Measurements from ENCODE around the gene GCM1.

GCM1 gene

DNA sequence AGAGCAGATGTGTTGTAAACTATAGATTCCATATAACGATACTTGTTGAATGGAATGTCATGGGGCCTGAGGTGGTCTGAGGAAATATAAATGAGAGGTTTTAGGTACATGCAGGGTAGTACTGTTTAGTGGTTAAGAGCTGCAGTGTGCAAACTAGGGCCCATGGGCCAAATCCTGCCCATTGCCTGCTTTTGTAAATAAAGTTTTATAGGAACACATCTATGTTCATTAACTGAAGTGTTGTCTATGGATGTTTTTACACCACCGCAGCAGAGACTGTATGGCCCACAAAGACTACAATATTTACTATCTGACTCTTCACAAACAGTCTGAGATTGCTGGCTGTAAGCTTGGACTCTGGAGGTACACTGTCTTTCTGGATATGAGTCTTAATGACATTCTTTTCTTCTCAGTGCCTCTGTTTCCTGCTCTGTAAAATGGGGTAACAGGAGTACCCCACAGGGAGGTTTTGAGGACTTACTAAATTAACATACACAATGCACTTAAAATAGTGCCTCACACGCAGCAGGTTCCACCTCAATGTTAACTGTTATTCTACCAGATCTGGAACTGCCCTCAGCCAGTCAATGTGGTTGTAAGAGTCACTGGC lies 12.5 kb downstream of the GCM1 start:
- TF ChIP-seq, protein P1, sequence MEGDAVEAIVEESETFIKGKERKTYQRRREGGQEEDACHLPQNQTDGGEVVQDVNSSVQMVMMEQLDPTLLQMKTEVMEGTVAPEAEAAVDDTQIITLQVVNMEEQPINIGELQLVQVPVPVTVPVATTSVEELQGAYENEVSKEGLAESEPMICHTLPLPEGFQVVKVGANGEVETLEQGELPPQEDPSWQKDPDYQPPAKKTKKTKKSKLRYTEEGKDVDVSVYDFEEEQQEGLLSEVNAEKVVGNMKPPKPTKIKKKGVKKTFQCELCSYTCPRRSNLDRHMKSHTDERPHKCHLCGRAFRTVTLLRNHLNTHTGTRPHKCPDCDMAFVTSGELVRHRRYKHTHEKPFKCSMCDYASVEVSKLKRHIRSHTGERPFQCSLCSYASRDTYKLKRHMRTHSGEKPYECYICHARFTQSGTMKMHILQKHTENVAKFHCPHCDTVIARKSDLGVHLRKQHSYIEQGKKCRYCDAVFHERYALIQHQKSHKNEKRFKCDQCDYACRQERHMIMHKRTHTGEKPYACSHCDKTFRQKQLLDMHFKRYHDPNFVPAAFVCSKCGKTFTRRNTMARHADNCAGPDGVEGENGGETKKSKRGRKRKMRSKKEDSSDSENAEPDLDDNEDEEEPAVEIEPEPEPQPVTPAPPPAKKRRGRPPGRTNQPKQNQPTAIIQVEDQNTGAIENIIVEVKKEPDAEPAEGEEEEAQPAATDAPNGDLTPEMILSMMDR (IDR thresholded peaks at IDR 0.05; ENCODE audit: insufficient read depth, low read depth, low read length, missing control alignments), result no peak
- no peak for DNase-seq (ENCODE audit: low read depth)
- H3K4me3 ChIP-seq (ENCODE audit: low read depth, low read length), result no peak overlapping the region

DNA sequence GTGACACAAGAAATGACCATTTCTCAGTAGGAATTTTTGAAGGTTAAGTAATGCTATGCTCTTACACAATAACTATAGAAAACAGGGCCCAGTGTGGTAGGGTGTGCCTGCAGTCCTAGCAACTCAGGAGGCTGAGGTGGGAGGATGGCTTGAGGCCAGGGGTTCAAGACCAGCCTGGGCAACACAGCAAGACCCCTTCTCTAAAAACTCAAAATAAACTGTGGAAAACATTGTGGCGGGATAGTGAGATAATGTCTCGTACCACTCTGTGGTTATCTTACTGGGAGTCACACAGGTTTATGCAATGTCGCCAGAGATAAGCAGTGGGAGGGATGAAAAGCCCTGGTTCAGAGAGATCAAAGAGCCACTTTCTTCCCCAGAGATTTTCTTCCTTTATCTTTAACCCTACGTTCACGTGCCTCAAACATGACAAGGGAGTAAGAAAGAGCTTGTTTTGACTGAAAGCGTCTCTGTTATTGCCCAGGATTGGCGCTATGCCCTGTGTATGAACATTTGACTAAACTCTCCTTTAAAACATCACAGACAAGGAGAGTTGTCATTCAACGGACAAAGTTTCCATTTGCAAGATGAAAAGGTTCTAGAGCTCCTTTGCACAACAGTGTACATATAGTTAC lies 13.9 kb downstream of the GCM1 start:
- TF ChIP-seq, protein P1 (IDR thresholded peaks at IDR 0.05; ENCODE audit: insufficient read depth, low read depth, low read length, missing control alignments), result no peak
- no peak for DNase-seq (ENCODE audit: low read depth)
- H3K4me3 ChIP-seq (ENCODE audit: low read depth, low read length), result no peak overlapping the region

DNA sequence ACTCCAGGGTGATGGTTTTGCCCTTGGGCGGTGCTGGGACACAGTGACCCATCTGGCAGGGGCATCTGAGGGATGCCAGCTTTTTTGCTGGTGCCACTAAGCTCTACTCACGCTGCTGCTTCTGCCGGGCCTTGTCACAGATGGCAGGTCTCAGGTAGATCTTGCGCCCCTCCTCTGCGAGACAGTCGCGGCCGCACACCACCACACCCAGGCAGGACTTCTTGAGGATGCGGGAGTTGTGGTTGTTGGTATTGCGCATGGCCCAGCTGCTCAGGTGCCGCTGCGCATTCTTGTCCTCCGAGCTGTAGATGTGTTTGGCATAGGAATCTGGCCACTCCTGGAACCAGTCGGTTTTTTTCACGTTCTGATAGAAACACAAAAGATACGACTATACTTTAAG lies 14.7 kb downstream of the GCM1 start:
- no peak overlapping the region for H3K4me3 ChIP-seq (ENCODE audit: low read depth, low read length)
- no peak for DNase-seq (ENCODE audit: low read depth)
- TF ChIP-seq, protein P1 (IDR thresholded peaks at IDR 0.05; ENCODE audit: insufficient read depth, low read depth, low read length, missing control alignments), result no peak

DNA sequence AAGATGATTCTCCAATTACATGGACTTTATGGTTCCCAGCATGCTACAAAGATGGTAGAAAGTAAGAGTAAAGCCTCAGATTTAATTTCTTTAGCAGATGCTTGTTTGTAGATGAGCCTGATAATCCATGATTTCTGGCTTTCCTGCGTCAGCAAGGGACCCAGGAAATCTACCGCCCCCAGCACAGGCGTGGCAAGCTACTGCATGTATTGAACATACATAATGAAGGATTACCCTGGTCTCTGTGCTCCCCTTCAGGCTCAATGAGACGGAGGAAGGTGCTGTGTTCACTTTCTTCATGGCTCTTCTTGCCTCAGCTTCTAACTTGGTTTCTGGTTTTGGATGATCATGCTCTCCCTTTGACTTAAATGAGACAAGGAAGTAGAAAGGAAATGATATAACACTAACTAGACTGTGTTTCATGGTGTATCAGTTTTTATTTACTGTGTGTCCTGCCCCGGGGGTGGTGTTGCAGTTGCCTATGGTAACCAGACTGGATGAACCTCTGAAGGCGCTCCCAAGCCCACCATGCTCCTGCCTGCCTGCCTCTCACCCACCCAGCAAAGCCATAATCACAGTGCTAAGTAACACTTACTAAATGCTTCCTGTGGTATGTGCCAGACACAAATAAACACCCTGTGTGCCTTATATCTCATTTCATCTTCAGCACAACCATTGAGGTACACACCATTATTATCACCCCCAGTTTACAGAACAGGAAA lies 17.9 kb downstream of the GCM1 start:
- H3K4me3 ChIP-seq (ENCODE audit: low read depth, low read length), result no peak overlapping the region
- DNase-seq (ENCODE audit: low read depth), result no peak
- TF ChIP-seq, protein P1 (IDR thresholded peaks at IDR 0.05; ENCODE audit: insufficient read depth, low read depth, low read length, missing control alignments), result no peak

DNA sequence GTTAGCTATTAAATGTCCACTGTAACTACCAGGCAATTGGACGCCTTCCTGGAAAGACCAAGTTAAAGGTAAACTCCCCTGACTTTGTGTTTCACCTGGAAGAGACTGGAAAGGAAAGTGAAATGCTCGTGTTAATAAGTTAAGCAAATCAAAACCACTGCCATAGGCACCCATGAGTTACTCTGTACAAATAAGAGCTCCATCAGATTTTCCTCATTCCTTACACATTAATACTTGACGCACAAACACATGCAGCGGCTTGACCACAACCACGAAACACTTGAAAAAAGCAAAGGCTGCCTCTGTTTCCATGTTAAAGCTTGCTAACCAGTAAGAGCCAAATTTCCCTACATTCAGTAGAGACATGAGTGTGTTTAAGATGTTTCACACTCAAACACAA lies 19.8 kb downstream of the GCM1 start:
- no peak overlapping the region for H3K4me3 ChIP-seq (ENCODE audit: low read depth, low read length)
- no peak for DNase-seq (ENCODE audit: low read depth)
- TF ChIP-seq, protein P1 (IDR thresholded peaks at IDR 0.05; ENCODE audit: insufficient read depth, low read depth, low read length, missing control alignments), result no peak

DNA sequence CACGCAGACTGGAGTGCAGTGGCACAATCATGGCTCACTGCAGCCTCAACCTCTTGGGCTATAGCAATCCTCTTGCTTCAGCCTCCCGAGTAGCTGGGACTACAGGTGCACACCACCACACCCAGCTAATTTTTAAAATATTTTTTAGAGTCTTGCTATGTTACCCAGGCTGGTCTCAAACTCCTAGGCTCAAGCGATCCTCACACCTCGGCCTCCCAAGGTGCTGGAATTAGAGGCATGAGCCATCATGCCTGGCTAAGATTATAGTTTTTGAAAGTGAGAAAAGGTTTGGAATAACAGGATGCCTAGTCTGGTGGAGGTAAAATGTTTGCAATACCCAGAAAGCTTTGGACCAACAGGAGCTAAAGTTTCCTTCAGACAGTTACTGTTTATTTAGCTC lies 23.4 kb downstream of the GCM1 start:
- no peak for DNase-seq (ENCODE audit: low read depth)
- H3K4me3 ChIP-seq (ENCODE audit: low read depth, low read length), result no peak overlapping the region
- TF ChIP-seq, protein P1 (IDR thresholded peaks at IDR 0.05; ENCODE audit: insufficient read depth, low read depth, low read length, missing control alignments), result no peak
